TTC549 (cell line): ENCODE data around the gene CFAP161.

Experiments used
- FAIRE-seq: peaks from 2 replicates; lab custom pipeline; 2012; peaks lifted over from hg19 to GRCh38; lab: Jason Lieb, UNC

CFAP161 gene

GRCh38 chr15:81133782-81134461 lies at the start of gene CFAP161:
TSS of gene CFAP161 (plus strand) at chr15:81134270. CDS start at chr15:81134330, 60 bp downstream.
- no peak for FAIRE-seq

- no peak for FAIRE-seq
Measured at GRCh38 chr15:81084716-81085115, 49.4 kb upstream of the CFAP161 start.

GRCh38 chr15:81085213-81085612 lies 48.9 kb upstream of the CFAP161 start:
- no peak for FAIRE-seq

- no peak for FAIRE-seq
Measured at GRCh38 chr15:81085898-81086297, 48.2 kb upstream of the CFAP161 start.

- no peak for FAIRE-seq
Measured at GRCh38 chr15:81087066-81087465, 47.0 kb upstream of the CFAP161 start.

- FAIRE-seq: no peak
Measured at GRCh38 chr15:81087694-81088093, 46.4 kb upstream of the CFAP161 start.

GRCh38 chr15:81088470-81089013 lies 45.5 kb upstream of the CFAP161 start:
- no peak for FAIRE-seq

GRCh38 chr15:81091889-81092558 lies 42.0 kb upstream of the CFAP161 start:
- no peak for FAIRE-seq

GRCh38 chr15:81092559-81092902 lies 41.5 kb upstream of the CFAP161 start:
- no peak for FAIRE-seq

GRCh38 chr15:81093961-81094360 lies 40.1 kb upstream of the CFAP161 start:
- FAIRE-seq: no peak

GRCh38 chr15:81095690-81096365 lies 38.2 kb upstream of the CFAP161 start:
- no peak for FAIRE-seq

- FAIRE-seq: no peak
Measured at GRCh38 chr15:81096398-81096797, 37.7 kb upstream of the CFAP161 start.

- FAIRE-seq: no peak
Measured at GRCh38 chr15:81097116-81097889, 36.8 kb upstream of the CFAP161 start.

GRCh38 chr15:81097890-81098280 lies 36.2 kb upstream of the CFAP161 start:
- FAIRE-seq: no peak

GRCh38 chr15:81098349-81098748 lies 35.7 kb upstream of the CFAP161 start:
- FAIRE-seq: no peak

GRCh38 chr15:81098861-81099651 lies 35.0 kb upstream of the CFAP161 start:
- FAIRE-seq: no peak

- FAIRE-seq: no peak
Measured at GRCh38 chr15:81101894-81102815, 31.9 kb upstream of the CFAP161 start.

- no peak for FAIRE-seq
Measured at GRCh38 chr15:81103857-81104256, 30.2 kb upstream of the CFAP161 start.

- FAIRE-seq: no peak
Measured at GRCh38 chr15:81105545-81105944, 28.5 kb upstream of the CFAP161 start.

GRCh38 chr15:81106560-81106959 lies 27.5 kb upstream of the CFAP161 start:
- no peak for FAIRE-seq

GRCh38 chr15:81107889-81108288 lies 26.2 kb upstream of the CFAP161 start:
- no peak for FAIRE-seq
